Activated CD4-positive, alpha-beta memory T cell treated with anti-CD3 and anti-CD28 coated beads for 36 hours (primary cell): ENCODE measurements around the gene MMP10. TPM values are rescaled to one million over a fixed set of nuclear protein-coding genes. Genes with fewer than 3 reads are reported as not detected.

Experiments used
- CTCF ChIA-PET: fragments of 350-600 bp; sonication (Branson Sonifier 250); formaldehyde crosslinking; loops from one replicate; lab custom pipeline; 2021; ENCODE audit warnings: antibody characterized with exemption, inconsistent platforms; lab: Charles Lee
- POLR2A ChIA-PET: fragments of 350-600 bp; sonication (Branson Sonifier 250); formaldehyde crosslinking; loops from one replicate; lab custom pipeline; 2021; ENCODE audit warnings: antibody characterized with exemption; lab: Charles Lee
- DNase-seq: peaks from one replicate; pipeline ENCODE4 v3.0.0-alpha.2; 2020
- H3K27ac Mint-ChIP-seq: one replicate; pipeline ENCODE4 v1.8.0; 2021; ENCODE audit warnings: mixed read lengths
- H3K27me3 Mint-ChIP-seq: one replicate; pipeline ENCODE4 v1.8.0; 2021; ENCODE audit warnings: mixed read lengths
- H3K36me3 Mint-ChIP-seq: one replicate; pipeline ENCODE4 v1.8.0; 2021; ENCODE audit warnings: mixed read lengths
- H3K4me1 Mint-ChIP-seq: one replicate; pipeline ENCODE4 v1.8.0; 2021; ENCODE audit warnings: low read depth, mixed read lengths
- H3K4me3 Mint-ChIP-seq: one replicate; pipeline ENCODE4 v1.8.0; 2021; ENCODE audit warnings: mild to moderate bottlenecking, mixed read lengths
- H3K9me3 Mint-ChIP-seq: one replicate; pipeline ENCODE4 v1.8.0; 2021; ENCODE audit warnings: mixed read lengths
- intact Hi-C: fragments of 100-400 bp; cut with micrococcal nuclease; formaldehyde crosslinking; loops from one replicate; pipeline ENCODE4 v1.15.1; 2023
- total RNA-seq, 2 experiments: library from RNA; stranded (reverse); gene quantifications; one replicate each; pipeline ENCODE4 v1.2.3, GENCODE V29; 2021

Gene MMP10
- total RNA-seq, 2 experiments from 2014 or later = not detected

DNA sequence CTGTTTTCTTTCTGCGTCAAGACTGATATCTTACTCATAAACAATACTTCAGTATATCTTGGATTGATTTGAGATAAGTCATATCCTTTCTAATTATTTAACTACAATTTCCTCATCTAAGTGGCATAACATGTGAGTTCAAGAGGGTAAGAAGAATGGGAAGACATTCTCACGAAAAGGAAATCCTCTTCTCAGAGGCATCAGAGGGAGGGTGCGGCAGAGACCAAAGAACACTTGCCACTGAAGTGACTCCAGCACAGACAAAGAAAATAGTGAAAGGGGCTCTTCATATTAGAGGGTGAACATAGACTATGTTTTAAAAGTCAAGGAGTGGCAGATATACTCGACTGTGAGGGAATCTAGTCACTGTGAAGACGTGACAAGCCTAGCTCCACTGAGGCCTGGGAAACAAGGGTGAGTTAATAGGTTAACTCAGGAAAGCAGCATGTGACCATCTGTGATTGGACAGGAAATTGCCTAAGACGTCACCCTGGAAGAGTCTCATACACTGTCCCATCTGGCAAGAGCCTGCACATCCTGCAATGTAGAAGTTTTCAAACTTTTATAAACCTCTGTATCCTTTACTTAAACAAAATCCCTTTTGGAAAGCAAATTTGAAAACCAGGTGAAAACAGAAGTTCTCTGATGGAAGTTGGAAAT lies 19.4 kb upstream of the MMP10 start:
- POLR2A ChIA-PET = no interaction called here
- Mint-ChIP-seq H3K36me3 (no peaks in the 10 kb centered on the region), H3K4me3 (no peak overlapping the region), H3K9me3 (no peaks in the 10 kb centered on the region), H3K27ac (no peak overlapping the region), H3K27me3 (peaks cover 4% of the 10 kb centered on the region), H3K4me1 (no peaks in the 10 kb centered on the region)
- no peak for DNase-seq
- intact Hi-C loops = no loop called here
- CTCF ChIA-PET = no interaction called here

- intact Hi-C loops = no loop called here
- Mint-ChIP-seq H3K4me1 (no peaks in the 10 kb centered on the region), H3K27ac (no peak within 1 kb of the TSS), H3K9me3 (no peaks in the 10 kb centered on the region), H3K4me3 (no peak within 1 kb of the TSS), H3K36me3 (no peaks in the 10 kb centered on the region), H3K27me3 (peaks cover 1% of the 10 kb centered on the region)
- ChIA-PET POLR2A (no interaction called here), CTCF (no interaction called here)
- DNase-seq = no peak
Observed at GRCh38 chr11:102798012-102798746, 17.8 kb upstream of the MMP10 start, which contains the start of gene MMP1. Gene MMP1, minus strand, starts transcription at chr11:102798160. Its CDS starts 68 bp downstream, at chr11:102798092.

GRCh38 chr11:102794382-102794781 lies 14.0 kb upstream of the MMP10 start:
- Mint-ChIP-seq H3K4me1 (no peaks in the 10 kb centered on the region), H3K9me3 (no peaks in the 10 kb centered on the region), H3K27ac (no peak overlapping the region), H3K36me3 (no peaks in the 10 kb centered on the region), H3K27me3 (peaks cover 1% of the 10 kb centered on the region), H3K4me3 (no peak overlapping the region)
- intact Hi-C loops = loop anchor here (1.0 kb wide), 1 partner anchor 147 kb away; no protein-coding TSS in a partner anchor
- POLR2A ChIA-PET = no interaction called here
- CTCF ChIA-PET = interaction anchor here (0.8 kb wide), 1 partner anchor 298 kb away, joined by 3 read pairs; no protein-coding TSS in a partner anchor
- peak; percentile 23 for DNase-seq

GRCh38 chr11:102793677-102794290 lies 13.4 kb upstream of the MMP10 start:
- DNase-seq = no peak
- CTCF ChIA-PET = no interaction called here
- no peak overlapping the region for H3K4me3 Mint-ChIP-seq
- intact Hi-C loops = loop anchor here (1.0 kb wide), 1 partner anchor 148 kb away; no protein-coding TSS in a partner anchor
- H3K27ac Mint-ChIP-seq = no peak overlapping the region
- H3K9me3 Mint-ChIP-seq = no peaks in the 10 kb centered on the region
- H3K27me3 Mint-ChIP-seq = peaks cover 1% of the 10 kb centered on the region
- H3K36me3 Mint-ChIP-seq = no peaks in the 10 kb centered on the region
- no peaks in the 10 kb centered on the region for H3K4me1 Mint-ChIP-seq
- POLR2A ChIA-PET = no interaction called here

DNA sequence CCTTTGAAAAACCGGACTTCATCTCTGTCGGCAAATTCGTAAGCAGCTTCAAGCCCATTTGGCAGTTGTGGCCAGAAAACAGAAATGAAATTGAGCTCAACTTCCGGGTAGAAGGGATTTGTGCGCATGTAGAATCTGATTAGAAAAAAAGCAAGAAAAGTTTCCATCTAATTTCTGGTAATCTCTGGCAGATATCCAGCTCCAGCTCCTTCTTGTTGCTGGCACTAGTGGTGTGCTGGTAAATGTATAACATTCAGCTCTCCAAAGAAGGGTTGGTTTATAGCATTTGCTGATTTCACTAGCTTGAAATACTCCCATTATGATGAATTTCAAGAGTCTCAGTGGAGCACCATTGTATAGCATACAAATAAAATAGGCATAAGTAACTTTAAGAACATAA lies 12.2 kb upstream of the MMP10 start:
- Mint-ChIP-seq H3K9me3 (no peaks in the 10 kb centered on the region), H3K4me1 (no peaks in the 10 kb centered on the region), H3K27ac (no peak overlapping the region), H3K4me3 (no peak overlapping the region), H3K27me3 (peaks cover 1% of the 10 kb centered on the region), H3K36me3 (no peaks in the 10 kb centered on the region)
- intact Hi-C loops = no loop called here
- DNase-seq = no peak
- CTCF ChIA-PET = no interaction called here
- POLR2A ChIA-PET = no interaction called here

DNA sequence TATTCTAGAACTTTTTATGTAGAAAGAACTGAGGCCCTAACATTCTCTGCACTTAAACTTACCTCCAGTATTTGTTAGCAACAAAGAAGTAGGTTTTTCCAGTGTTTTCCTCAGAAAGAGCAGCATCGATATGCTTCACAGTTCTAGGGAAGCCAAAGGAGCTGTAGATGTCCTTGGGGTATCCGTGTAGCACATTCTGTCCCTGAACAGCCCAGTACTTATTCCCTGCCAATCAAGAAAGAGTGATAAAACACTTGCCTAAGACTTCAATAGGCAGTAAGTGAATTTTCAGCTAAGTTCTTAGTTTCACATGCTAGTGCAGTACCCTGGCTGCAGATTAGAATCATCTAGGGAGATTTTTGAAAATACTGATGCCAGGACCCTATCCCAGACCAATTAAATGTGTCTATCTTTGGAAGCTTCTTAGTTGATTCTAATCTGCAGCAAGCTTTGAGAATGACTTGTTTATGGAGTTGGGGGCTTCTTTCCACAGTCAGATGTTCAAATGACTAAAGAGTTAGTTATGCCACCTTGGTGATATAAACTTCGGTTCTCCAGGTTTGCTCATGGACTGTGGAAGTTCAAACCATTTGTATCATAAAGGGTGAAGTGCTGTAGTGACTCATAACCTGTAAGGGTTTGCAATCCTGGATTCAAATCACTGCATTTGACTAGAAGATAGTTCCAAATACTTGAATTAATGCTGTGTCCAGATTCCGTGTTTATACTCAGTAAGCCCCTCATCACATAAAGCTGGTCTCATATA lies 11.0 kb upstream of the MMP10 start:
- intact Hi-C loops = no loop called here
- POLR2A ChIA-PET = no interaction called here
- no peak for DNase-seq
- no peak overlapping the region for H3K27ac Mint-ChIP-seq
- CTCF ChIA-PET = no interaction called here
- H3K4me1 Mint-ChIP-seq = no peaks in the 10 kb centered on the region
- no peak overlapping the region for H3K4me3 Mint-ChIP-seq
- peaks cover 1% of the 10 kb centered on the region for H3K27me3 Mint-ChIP-seq
- H3K36me3 Mint-ChIP-seq = no peaks in the 10 kb centered on the region
- no peaks in the 10 kb centered on the region for H3K9me3 Mint-ChIP-seq

DNA sequence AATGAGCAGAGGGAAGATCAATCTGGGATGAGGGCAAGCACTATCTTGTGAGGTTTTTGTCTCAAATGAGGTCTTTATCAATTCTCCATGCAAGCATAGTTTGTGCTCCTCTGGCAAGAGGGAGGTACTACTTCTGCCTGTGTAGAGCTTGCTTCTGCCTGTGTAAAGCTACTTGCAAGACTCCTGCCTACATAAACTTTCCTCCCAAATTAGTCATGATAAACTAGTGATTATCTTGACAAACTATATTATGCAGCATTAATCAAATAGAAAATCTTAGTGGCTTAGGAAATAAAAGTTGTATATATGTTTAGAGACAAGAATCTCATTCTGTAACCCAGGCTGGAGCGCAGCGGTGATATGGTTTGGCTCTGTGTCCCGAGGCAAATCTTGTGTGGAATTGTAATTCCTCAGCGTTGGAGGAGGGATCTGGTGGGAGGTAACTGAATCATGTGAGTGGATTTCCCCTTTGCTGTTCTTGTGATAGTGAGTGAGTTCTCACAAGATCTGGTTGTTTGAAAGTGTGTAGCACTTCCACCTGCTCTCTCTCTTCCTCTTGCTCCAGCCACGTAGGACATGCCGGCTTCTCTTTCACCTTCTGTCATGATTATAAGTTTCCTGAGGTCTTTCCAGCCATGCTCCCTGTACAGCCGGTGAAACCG lies 8.0 kb upstream of the MMP10 start:
- ChIA-PET CTCF (no interaction called here), POLR2A (no interaction called here)
- H3K4me1 Mint-ChIP-seq = no peaks in the 10 kb centered on the region
- H3K27me3 Mint-ChIP-seq = no peaks in the 10 kb centered on the region
- DNase-seq = no peak
- intact Hi-C loops = no loop called here
- no peaks in the 10 kb centered on the region for H3K9me3 Mint-ChIP-seq
- no peaks in the 10 kb centered on the region for H3K36me3 Mint-ChIP-seq
- H3K4me3 Mint-ChIP-seq = no peak overlapping the region
- H3K27ac Mint-ChIP-seq = no peak overlapping the region

DNA sequence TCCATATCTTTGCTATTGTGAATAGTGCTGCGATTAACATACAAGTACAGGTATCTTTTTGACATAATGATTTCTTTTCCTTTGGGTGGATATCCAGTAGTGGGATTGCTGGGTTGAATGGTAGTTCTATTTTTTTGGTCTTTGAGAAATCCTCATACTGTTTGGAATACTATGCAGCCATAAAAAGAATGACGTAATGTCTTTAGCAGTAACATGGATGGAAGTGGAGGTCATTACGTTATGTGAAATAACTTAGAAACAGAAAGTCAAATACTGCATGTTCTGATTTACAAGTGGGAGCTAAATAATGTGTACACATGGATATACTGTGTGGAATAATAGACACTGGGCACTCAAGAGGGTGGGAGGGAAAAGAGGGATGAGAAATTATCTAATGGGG lies 4.0 kb upstream of the MMP10 start:
- H3K36me3 Mint-ChIP-seq = no peaks in the 10 kb centered on the region
- ChIA-PET POLR2A (no interaction called here), CTCF (no interaction called here)
- H3K27ac Mint-ChIP-seq = no peak overlapping the region
- no peak for DNase-seq
- peaks cover 2% of the 10 kb centered on the region for H3K27me3 Mint-ChIP-seq
- no peaks in the 10 kb centered on the region for H3K9me3 Mint-ChIP-seq
- H3K4me1 Mint-ChIP-seq = no peaks in the 10 kb centered on the region
- intact Hi-C loops = no loop called here
- no peak overlapping the region for H3K4me3 Mint-ChIP-seq

DNA sequence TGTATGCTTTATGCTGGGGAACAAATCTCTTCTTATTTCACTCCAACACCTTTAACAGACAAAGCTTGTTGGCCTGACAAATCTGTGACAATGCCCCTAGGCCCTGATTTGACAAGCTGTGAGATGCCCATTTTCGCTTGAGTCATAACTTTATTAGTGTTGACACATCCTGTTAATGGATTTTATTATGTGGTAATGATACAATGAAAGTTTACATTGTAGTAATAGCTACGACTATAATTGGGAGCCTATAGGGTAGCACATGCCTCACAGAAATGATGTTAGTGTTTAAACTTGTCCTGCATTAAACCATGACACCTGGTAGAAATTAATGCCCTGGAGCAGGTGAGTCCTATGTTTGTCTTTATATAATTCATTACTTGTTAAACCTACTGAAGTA lies 3.3 kb upstream of the MMP10 start:
- no peaks in the 10 kb centered on the region for H3K9me3 Mint-ChIP-seq
- H3K4me3 Mint-ChIP-seq = no peak overlapping the region
- peaks cover 3% of the 10 kb centered on the region for H3K27me3 Mint-ChIP-seq
- ChIA-PET CTCF (no interaction called here), POLR2A (no interaction called here)
- intact Hi-C loops = no loop called here
- no peak for DNase-seq
- no peak overlapping the region for H3K27ac Mint-ChIP-seq
- no peaks in the 10 kb centered on the region for H3K36me3 Mint-ChIP-seq
- no peaks in the 10 kb centered on the region for H3K4me1 Mint-ChIP-seq

DNA sequence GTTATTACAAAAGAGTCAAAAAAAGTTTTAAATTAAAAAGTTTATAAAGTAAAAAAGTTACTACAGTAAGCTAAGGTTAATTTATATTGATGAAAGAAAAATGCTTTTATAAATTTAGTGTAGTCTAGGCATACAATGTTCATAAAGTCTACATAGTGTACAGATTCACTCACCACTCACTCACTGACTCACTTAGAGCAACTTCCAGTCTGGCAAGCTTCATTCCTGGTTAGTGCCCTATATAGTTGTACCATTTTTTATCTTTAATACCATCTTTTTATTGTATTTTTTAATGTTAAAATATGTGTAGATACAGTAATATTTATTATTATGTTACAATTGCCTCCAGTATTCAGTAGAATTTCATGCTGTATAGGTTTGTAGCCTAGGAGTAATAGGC lies 2.6 kb upstream of the MMP10 start:
- ChIA-PET POLR2A (no interaction called here), CTCF (no interaction called here)
- intact Hi-C loops = no loop called here
- Mint-ChIP-seq H3K4me3 (no peak overlapping the region), H3K9me3 (no peaks in the 10 kb centered on the region), H3K36me3 (no peaks in the 10 kb centered on the region), H3K27me3 (peaks cover 7% of the 10 kb centered on the region), H3K4me1 (no peaks in the 10 kb centered on the region), H3K27ac (no peak overlapping the region)
- no peak for DNase-seq

DNA sequence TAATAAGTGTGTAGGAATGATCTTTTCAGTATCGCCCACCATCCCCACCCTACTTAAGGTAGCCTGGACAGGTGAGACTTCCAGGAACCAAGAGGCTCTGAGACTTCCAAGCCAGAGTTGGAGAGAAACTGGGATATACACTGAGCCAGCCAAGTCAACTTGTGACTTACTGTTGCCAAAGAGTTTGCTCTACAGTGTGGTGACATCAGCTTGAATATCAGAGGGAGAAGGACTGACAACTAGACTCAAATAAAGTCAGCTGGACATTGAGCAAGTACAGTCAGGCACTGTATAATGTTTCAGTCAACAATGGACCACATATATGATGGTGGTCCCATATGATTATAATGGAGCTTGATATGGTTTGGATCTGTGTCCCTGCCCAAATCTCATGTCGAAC lies 1.2 kb upstream of the MMP10 start:
- POLR2A ChIA-PET = no interaction called here
- intact Hi-C loops = no loop called here
- H3K4me3 Mint-ChIP-seq = no peak overlapping the region
- H3K27ac Mint-ChIP-seq = no peak overlapping the region
- CTCF ChIA-PET = no interaction called here
- H3K27me3 Mint-ChIP-seq = peaks cover 7% of the 10 kb centered on the region
- H3K9me3 Mint-ChIP-seq = no peaks in the 10 kb centered on the region
- H3K36me3 Mint-ChIP-seq = no peaks in the 10 kb centered on the region
- no peaks in the 10 kb centered on the region for H3K4me1 Mint-ChIP-seq
- no peak for DNase-seq

- intact Hi-C loops = no loop called here
- no peaks in the 10 kb centered on the region for H3K36me3 Mint-ChIP-seq
- H3K4me1 Mint-ChIP-seq = no peaks in the 10 kb centered on the region
- H3K4me3 Mint-ChIP-seq = no peak overlapping the region
- no peaks in the 10 kb centered on the region for H3K9me3 Mint-ChIP-seq
- ChIA-PET CTCF (no interaction called here), POLR2A (no interaction called here)
- peaks cover 4% of the 10 kb centered on the region for H3K27me3 Mint-ChIP-seq
- no peak overlapping the region for H3K27ac Mint-ChIP-seq
- DNase-seq = no peak
Observed at GRCh38 chr11:102776454-102776853, 4.0 kb downstream of the MMP10 start.
